GM12874 (cell line): Measurements from ENCODE around the gene TOR1A.

Experiments used
- CTCF ChIP-seq: IDR thresholded peaks from 2 replicates; pipeline ENCODE4 v1.5.1; 2011; ENCODE audit warnings: low read depth, mild to moderate bottlenecking, control low read depth, low read length, moderate library complexity; ENCODE audit not compliant: insufficient read depth

Gene TOR1A

GRCh38 chr9:129866394-129867135 is 42.6 kb upstream of the TOR1A start:
- no peak for TF ChIP-seq CTCF

- TF ChIP-seq CTCF: no peak
Measured at GRCh38 chr9:129865668-129866320, 41.9 kb upstream of the TOR1A start.

GRCh38 chr9:129864991-129865647 is 41.2 kb upstream of the TOR1A start:
- no peak for TF ChIP-seq CTCF

GRCh38 chr9:129863059-129863690 is 39.2 kb upstream of the TOR1A start:
- no peak for TF ChIP-seq CTCF

GRCh38 chr9:129861447-129861827 is 37.5 kb upstream of the TOR1A start:
- TF ChIP-seq CTCF: no peak

- no peak for TF ChIP-seq CTCF
Measured at GRCh38 chr9:129860653-129861446, 36.9 kb upstream of the TOR1A start.
